ENCODE results near the gene HINT2.
A peak's percentile ranks its signal among the peaks of the same experiment; 100 is the strongest.

Gene HINT2

GRCh38 chr9:35792826-35793225 is 22.0 kb downstream of the HINT2 start:
- no peak for DNase-seq (ENCODE audit: low spot score)
- in situ Hi-C loops (cut with MboI; ENCODE audit: low sequenced_read_pairs, unreplicated experiment) = no loop called here
- no peak for TF ChIP-seq CTCF (IDR thresholded peaks at IDR 0.05; ENCODE audit: borderline replicate concordance, control extremely low read depth, extremely low read depth, insufficient read depth, missing control alignments)

GRCh38 chr9:35792024-35792813 is 22.6 kb downstream of the HINT2 start:
- no peak for DNase-seq (ENCODE audit: low spot score)
- in situ Hi-C loops (cut with MboI; ENCODE audit: low sequenced_read_pairs, unreplicated experiment) = no loop called here
- TF ChIP-seq CTCF (IDR thresholded peaks at IDR 0.05; ENCODE audit: borderline replicate concordance, control extremely low read depth, extremely low read depth, insufficient read depth, missing control alignments) = no peak

GRCh38 chr9:35791297-35791921 is 23.4 kb downstream of the HINT2 start, which contains the start of gene NPR2:
Gene NPR2 (plus strand): TSS chr9:35791591. CDS start chr9:35792409, 818 bp downstream.
- DNase-seq (ENCODE audit: low spot score) = no peak
- in situ Hi-C loops (cut with MboI; ENCODE audit: low sequenced_read_pairs, unreplicated experiment) = no loop called here
- no peak for TF ChIP-seq CTCF (IDR thresholded peaks at IDR 0.05; ENCODE audit: borderline replicate concordance, control extremely low read depth, extremely low read depth, insufficient read depth, missing control alignments)

- TF ChIP-seq CTCF (IDR thresholded peaks at IDR 0.05; ENCODE audit: borderline replicate concordance, control extremely low read depth, extremely low read depth, insufficient read depth, missing control alignments) = peak; percentile 81
- in situ Hi-C loops (cut with MboI; ENCODE audit: low sequenced_read_pairs, unreplicated experiment) = no loop called here
- peak; percentile 85 for DNase-seq (ENCODE audit: low spot score)
These were observed 24.2 kb downstream of the HINT2 start for GRCh38 chr9:35790385-35791296.

DNA sequence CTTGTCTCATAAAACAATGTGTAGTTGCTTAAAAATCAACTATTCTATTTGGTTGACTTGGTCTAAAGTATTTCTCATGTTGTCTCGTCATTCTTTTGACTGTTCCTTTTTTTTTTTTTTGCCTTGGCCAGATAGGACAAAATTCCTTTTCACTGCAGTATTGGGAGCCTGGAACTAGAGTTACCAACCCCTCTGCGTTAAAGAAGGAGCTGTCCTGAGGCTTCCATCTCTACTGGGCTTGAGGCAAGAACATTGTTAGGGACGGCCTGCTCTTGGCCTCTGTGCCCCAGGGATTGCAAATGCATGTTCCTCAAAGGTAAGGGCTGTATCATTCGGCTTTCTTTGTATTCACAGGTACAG is 24.8 kb downstream of the HINT2 start:
- no peak for DNase-seq (ENCODE audit: low spot score)
- in situ Hi-C loops (cut with MboI; ENCODE audit: low sequenced_read_pairs, unreplicated experiment) = no loop called here
- no peak for TF ChIP-seq CTCF (IDR thresholded peaks at IDR 0.05; ENCODE audit: borderline replicate concordance, control extremely low read depth, extremely low read depth, insufficient read depth, missing control alignments)

DNA sequence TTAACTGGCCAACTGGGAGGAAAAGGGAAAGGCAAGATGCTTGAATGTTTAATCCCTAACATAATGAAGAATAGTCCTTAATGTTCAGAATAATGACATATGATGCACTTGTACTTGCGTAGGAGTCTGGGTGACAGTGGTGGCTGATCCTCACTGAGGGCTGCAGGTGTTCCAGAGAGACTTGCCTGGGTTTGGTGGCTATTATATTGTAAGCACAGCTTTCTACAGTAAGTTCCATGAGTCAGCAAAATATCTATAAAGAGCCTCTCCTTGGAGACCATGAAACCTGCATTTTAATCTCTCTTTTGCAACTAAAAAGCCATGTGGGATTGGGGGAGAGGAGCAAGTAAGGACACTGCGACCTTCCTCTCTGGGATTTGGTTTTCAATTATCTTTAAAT is 25.3 kb downstream of the HINT2 start:
- in situ Hi-C loops (cut with MboI; ENCODE audit: low sequenced_read_pairs, unreplicated experiment) = no loop called here
- no peak for TF ChIP-seq CTCF (IDR thresholded peaks at IDR 0.05; ENCODE audit: borderline replicate concordance, control extremely low read depth, extremely low read depth, insufficient read depth, missing control alignments)
- no peak for DNase-seq (ENCODE audit: low spot score)

Measured in GM13976 (cell line).